ENCODE results near the gene ANKS1B.
"Not testable (repeated sequence)": the region's sequence is repeated elsewhere in the genome, so short reads cannot be mapped to it uniquely, and the experiment has no call there.

The ANKS1B gene

DNA sequence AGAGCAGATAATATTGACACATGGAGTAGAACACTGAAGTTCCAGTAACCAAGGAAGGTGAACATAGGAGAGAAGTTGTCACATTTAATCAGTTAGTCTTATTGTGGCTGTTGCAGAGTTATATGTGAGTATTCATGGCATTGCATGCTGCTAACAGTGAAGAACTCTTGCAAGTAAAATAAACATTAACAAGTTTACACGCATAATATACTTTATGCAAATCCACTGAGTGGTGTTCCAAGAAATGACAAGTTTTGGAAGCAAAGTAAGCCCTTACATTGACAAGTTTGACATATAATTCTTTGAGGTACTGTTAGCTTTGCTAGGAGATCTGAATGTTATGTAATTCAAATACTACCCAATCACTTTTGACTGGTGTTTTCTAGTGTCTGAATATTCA is 125.6 kb downstream of the ANKS1B start:
- no peak for DNase-seq

DNA sequence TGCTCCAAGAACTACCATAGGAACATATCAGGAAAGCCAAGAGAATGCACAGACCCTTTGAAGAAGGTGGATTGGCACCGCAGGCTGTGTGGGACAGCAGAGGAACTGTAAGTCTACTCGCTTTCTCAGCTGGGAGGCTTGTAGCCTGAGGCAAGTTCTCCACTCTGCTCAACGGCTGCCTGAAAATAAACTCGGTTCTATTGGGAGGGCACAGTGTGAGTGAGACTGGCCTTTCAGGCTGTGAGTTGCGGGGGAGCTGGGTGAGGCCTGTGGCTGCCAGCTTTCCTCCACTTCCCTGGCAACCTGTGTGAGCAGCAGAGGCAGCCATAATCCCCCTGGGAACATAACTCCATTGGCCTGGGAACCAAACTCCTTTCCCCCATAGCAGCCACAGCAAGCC is 132.1 kb downstream of the ANKS1B start:
- no peak for DNase-seq

DNA sequence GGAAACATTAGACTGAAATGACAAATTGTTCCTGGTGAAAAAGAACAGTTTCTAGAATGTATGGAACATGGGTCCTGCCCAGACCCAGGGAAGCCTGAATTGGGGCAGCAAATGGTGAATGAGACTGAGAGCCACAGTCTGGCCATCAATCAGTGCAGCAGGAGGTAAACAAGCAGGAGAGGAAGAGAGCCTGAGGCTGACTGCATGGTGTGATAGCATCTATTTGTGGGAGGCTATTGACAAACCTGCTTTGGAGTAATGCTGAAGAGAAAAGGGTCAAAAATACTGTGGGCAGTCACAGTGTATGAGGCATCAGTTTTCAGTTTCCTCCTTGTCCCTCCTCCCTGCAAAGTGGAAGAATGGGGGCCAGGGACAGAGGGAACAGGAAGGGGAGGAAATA is 136.8 kb downstream of the ANKS1B start:
- no peak for DNase-seq

DNA sequence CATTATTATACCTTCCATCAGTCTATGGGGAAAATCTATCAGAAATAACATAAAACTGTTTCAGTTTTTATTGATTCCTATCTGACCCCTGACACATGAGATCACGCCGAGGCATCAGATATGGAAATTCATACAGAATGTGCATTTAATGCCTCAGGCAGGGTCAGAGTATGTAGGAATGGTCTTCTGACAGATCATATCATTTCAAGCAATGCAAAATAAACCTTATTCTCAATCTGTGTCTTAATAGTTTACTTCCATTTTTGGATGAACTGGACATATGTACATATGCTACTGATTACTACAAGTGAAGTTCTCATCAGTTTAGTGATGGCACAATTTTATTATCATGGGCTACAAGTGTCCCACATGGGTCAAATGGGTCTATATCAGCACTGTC is 150.0 kb downstream of the ANKS1B start:
- no peak for DNase-seq

DNA sequence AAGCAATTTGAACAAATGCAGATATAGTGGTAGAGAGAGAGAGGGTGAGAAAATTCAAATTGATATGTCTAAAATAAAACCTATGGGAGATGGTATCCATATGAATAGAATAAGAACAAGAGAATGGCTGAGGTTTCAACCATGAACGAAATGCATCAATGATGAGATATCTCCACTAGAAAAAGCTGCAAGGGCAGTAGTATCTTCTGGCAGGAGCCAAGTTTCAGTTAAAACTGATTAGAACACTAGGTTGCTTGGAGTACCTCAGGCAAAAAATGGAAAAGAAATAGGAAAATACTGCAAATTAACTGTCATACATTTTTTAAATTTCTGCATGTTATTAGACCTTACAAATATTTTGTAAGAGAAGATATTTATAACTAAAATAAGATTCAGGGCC is 151.3 kb downstream of the ANKS1B start:
- DNase-seq, result no peak

DNA sequence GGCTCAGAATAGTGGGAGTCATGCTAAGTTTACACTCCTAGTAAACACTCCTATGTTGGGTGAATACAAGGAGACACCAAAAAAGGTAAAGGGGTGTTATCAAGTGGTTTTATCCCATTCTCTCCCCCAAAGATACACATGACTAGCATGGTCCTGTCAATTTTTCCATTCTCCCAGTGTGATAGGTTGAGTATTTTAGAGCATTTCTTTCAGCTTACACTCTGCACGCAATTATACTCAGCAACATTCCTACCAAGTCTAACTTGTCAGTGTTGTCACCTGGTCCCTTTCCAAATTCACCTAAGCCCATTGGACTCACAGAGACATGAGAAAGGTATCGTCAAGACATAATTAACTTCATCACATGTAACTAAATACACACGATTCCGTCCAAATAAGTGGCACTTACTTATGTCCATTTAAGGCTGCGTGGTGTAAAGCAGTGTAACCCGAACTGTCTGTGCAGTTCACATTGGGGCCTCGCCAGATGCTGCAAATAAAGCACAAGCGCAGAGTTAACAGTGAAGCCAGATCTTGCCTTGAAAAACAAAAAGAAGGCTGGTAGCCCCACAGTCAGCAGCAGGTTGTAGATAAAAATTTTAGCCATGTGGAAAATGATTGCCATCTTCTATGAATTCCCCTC is 159.7 kb downstream of the ANKS1B start:
- no peak for DNase-seq

DNA sequence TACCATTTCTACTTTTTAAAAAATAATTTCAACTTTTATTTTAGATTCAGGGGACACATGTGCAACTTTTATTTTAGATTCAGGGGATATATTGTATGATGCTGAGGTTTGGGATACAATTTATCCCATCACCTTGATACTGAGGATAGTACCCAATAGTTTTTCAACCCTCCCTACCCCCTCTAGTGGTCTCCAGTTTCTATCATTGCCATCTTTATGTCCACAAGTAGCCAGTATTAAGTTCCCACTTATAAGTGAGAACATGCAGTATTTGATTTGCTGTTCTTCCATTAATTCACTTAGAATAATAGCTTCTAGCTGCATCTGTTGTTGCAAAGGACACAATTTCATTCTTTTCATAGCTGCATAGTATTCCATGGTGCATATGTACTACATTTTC is 162.5 kb downstream of the ANKS1B start:
- DNase-seq, result no peak

DNA sequence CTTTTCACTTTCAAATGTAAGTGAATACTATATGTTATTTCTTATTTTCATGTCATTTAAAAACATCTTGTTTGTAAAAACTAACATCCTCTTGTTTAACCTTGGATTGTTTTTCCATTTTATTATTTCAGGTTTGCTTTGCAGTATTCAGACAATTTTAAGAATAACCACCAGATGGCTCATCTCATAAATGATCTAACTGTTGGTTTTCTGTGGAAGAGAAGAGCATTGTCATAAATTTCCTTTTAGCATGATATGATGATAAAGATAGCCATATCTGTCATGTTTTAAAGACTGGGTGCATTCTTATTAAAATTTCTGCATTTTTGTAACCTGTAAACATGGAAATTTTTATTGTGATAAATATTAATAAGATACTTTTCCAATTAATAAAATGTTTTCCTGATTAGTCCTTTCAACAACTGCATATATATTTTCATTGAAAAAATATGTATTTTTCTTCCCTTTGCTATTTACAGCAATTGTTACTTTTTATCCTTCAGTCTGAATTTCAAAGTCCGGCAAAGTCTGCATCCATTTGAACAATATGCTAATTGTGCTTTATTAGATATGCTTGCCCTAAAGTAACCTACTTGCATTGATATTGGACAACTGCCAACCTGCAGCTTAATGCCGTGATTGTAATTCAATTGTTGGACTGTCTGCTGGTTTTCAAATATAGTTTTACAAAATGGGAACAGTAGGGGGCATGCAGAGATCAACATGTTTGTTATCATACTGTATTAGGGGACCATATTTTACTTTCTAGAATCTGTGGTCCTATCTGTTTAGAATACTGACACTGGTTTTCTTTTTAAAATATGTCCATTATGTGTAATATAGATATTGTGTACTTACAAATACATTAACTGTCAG is 173.8 kb downstream of the ANKS1B start:
- no peak for DNase-seq

DNA sequence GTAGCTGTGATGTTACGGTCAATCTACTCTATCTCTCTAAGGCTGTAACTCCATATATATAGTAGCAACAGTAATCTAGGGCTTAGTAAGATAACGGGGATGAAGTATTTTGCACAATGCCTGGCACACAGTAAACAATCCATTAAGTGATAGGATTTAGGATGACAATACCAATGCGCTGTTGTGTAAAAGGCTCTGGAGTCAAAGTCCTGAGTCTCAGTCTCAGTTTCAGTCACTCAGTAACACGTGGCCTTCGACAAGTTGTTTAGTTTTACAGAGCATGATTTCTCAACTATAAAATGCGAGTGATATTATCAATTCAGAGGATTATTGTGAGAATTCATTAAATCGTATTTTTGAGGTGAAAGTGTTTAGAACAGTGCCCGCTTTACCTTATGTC is 174.8 kb downstream of the ANKS1B start:
- DNase-seq, result no peak

DNA sequence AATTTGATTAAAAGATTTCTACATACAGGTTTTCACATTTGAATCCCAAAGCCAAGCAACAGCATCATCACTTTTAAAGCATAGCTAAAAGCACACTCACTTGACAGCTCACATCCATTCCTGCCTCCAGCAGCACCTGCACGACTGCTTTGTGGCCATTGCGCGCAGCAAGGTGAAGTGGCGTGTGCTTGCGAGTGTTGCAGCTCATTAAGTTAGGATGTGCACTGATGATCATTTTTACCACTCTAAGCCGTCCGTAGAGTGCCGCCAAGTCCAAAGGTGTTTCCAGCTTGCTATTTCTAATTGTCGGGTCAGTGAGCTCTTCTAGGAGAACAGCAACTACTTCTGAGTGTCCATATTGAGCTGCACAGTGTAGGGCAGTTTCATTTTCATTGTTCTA is 178.4 kb downstream of the ANKS1B start:
- no peak for DNase-seq

DNA sequence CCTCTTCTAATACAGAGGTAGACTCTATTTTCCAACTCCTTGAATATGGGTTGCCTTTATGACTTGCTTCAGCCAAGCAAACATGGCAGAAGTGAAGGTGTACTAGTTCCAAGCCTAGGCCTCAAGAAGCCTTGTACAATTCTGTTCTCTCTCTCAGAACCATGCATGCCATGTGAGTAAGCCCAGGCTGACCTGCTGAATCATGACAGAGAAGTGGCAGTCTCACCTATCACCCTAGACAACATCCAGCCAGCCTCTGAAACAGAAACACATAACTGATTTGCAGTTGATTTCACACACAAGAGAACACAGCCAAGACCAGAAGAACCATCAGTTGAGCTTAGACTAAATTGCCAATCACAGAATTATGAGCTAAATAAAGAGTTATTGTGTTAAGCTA is 180.0 kb downstream of the ANKS1B start:
- DNase-seq, result no peak

DNA sequence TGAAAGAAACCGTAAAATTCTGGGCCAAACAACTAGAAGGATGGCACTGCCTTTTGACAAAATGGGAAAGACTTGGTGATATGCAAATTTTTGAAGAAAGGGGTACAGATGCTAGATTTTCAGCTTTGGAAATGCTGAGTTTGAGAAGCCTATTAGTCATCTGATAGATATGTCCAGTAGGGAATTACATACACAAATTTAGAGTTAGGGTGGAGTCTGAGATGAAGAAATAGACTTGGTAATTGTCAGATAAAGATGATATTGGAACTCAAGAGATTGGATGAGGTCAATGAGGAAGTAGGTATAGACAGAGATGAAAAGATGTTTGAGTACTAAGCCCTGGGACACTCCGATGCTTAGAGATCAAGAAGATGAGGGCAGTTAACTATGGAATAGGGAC is 184.1 kb downstream of the ANKS1B start:
- no peak for DNase-seq

DNA sequence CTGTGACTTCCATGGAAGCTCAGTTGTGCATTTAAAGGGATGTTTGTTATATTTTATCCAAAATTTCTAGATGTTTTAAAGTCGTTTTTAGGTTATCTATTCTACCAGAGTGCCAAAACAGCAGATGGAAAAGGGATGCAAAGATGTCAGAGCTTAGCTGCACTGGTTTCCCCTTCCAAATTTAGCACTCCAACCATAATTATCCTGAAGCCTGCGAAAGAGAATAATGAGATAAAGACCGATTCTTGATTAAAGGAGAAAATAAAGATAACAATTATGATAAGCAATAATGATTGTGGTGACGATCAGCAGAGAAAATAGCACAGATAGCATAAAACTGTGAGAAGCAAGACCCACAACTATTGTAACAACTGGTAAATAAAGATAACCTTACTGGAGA is 186.8 kb downstream of the ANKS1B start:
- not testable (repeated sequence) for DNase-seq

DNA sequence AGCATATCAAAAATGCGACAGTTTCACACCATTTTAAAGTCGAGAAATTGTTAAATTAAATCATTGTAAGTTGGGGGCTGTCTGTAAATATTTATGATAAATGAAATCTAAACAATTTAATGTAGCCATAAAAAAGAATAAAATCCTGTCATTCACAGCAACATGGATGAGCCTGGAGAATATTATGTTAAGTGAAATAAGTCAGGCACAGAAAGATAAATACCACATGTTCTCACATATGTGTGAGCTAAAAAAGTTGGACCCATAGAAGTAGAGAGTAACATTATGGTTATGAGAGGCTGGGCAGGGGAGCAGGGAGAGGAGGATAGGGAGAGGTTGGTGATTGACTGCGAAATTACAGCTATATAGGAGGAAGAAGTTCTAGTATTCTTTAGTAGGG is 201.3 kb downstream of the ANKS1B start:
- DNase-seq, result no peak

DNA sequence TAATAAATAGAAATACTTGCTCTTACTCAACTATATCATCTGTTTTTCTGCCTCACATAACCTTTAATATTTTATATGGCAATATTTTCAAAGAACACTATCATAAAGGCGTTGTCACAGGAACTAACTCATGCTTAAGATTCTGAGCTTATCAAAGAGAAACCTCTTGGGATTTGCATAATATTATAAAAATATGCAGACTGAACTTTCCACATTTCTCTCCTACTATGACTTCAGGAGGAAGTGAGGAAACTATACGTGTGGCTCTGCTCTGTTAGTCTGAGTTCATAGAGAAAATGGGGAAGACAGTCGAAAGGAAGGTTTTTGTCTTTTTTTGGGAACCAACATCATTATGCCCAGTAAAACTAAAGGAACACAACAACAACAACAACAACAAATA is 212.5 kb downstream of the ANKS1B start:
- DNase-seq, result no peak

DNA sequence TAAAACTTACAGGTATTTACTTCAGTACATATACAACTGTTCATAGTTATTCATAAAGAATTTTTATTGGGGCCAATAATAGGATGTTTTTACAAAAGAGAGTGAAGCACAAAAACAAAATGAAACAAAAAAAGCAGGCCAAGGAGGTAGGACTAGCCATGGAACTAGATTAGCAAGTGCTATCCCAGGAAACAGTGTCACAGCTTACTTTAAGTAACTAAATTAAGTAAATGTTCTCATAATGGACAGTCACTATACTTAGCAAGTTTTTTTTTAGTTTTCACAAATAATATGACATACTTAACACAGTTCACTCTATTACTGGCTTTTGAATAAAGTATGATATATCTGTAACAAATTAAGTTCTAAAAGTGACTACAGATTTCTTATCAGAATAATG is 213.1 kb downstream of the ANKS1B start:
- no peak for DNase-seq

DNA sequence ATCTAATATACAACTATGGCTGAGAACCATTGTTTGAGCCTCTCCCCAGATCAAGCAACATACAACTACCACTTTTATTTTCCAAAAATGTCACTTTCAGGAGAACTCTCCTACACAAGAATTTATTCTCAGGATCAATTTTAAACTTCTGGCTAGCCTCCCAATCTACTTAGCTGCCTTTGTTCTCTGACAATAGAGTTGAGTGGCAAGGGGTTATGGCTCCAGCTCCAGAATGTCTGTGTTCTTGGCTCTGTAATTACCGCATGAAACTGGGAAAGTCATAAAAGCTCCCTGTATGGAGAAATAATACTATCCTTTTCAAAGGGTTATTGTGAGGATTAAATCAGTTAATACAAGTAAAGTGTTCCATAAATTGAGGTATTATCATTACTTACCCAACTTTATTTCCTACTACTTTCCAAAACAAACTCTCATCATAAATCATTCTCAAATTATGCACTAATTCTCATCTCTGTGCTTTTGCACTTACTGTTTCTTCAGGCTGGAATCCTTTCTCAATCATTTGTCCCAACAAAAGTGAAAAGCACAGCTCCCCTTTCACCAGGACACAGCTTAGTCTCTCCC is 215.2 kb downstream of the ANKS1B start:
- no peak for DNase-seq

DNA sequence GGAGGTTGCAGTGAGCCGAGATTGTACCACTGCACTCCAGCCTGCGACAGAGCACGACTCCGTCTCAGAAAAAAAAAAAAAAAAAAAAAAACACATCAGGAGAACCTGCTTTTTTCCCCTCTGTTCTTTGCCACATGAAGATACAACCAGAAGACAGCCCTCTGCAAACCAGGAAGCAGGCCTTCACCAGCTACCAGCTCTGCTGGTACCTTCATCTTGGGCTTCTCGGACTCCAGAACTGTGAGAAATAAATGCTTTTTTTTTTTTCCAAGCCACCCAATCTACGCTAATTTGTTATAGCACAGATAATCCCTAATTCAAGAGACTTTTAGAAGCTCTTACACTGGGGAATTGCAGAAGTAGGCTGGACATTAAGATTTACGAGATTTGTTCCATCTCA is 216.0 kb downstream of the ANKS1B start:
- no peak for DNase-seq

DNA sequence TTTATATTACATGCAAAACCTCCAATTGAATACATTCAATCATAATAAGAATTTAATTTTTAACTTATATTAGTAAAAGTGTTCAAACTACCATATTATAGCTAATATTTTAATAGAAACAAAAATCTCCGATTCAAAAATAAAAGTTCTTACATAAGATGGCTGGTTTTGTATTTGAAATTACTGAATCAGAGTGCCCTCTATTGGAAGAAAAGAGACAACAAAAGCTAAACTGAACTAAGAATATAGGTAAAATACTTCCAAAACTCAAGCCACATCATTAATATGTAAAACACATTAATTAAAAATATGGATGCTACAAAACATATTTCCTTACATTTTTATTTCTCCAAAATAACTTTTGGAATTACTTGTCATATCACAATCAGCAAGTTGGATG is 216.9 kb downstream of the ANKS1B start:
- DNase-seq, result no peak

DNA sequence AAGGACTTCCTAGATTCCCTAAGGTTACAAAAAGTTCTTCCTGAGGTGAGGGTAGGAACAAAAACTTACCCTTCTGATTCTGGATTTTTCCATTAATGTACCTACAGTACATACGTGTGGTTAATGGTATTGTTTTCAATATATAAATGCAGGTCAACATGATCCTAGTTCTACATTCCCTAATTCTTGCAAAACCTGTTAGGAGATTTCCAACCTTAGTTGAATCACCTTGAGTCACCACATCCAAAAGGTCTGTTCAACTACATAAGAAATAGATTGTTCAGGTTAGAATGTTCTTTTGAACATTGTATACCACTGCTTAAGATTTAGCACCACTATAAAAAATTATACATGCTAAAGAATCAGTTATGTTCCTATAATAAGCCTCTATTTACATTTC is 218.3 kb downstream of the ANKS1B start:
- no peak for DNase-seq

DNA sequence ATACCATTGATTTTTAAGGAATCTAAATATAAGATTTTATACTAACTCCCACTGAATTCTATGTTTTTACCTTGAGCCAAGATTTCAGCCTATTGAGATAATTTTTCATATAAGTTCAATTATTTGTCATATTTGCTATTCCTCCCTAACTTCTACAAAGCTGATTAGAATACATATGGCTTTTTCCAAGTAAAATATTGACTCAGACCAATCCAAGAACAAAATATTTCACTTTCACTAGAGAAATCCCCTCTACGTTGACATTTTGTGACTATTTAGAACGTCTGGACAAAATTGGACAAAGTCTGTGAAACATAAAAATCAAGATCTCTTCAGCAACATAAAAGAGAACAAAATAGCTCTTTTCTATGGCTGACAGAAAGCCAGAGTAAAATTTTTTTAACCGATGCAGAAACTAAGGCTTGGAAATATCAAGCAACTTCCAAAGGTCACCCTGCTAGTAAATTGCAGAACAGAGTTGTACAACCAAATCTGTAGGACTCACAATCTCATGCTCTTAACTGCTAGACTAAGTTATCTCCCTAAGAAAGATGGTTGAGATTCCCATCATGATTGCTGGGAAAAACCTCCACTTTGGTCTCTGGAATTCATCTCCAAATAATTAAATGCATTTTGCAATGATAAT is 219.1 kb downstream of the ANKS1B start:
- no peak for DNase-seq

DNA sequence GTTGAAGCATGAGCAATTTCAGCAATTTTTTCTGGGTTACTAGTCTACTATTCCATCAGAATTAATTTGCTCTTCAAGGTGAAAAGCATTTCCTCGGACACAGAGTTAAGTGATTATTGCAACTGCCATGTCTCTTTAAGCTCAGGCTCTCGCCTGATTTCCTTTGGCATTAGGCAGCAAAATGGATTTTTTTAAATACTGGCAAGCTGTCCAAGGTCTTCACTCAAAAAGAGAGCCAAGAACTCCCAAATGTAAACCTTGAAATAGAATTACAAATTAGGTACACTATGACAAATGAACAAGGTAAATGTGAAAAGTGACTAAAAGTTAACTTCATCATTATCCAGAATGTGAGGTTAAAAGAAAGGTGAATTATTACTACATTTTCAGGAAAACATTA is 225.3 kb downstream of the ANKS1B start:
- DNase-seq, result no peak

DNA sequence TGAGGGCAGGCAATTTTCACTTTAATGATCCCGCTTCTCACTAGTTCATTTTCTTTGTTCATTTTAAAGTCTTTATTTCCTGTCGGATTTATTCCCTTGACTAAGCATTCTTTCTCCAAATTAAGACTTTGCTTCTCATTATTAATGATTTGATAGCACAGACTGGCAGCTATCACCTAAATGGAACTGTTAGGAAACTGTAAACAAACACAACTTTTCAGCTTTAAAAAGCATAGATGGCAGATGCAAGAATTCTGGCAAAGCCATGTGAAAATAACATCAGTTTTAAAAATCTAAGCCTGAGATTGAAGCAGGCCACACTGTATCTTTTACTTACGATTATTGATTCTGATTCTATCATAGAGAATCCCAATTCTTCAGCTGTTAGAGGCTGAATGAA is 225.7 kb downstream of the ANKS1B start:
- no peak for DNase-seq

DNA sequence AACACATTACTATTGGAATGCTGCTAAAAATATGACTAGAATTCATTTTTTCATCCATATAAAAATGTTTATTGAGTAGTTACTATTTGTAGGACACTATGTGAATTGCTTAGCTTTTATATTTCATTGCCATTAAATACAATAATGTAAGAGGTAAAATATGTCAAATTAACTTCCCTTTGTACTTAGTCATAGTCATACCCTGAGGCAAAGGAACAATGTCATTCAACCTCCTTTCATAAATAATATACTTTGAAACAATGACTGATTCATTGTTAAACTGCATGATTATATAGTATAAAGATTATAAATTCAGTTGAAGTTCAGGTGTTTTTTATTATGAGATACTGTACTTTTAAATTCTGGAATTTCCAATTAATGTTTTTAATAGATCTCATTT is 232.0 kb downstream of the ANKS1B start:
- DNase-seq, result no peak
